SK-N-SH treated with all-trans-retinoic acid at 6 μM for 48 hours (cell line): ENCODE measurements around the gene SNRK.

Source experiments
- ATAC-seq: fragments of 200-7000 bp; cut with Tn5 transposase; 3 replicates; pipeline ENCODE4 v1.9.1; 2020; ENCODE audit warnings: mild to moderate bottlenecking, moderate library complexity
- ARNTL ChIP-seq: fragments of 450-650 bp; formaldehyde crosslinking; IDR thresholded peaks from 2 replicates; pipeline ENCODE4 v1.5.0; 2020; ENCODE audit warnings: low read depth, mild to moderate bottlenecking, moderate library complexity, borderline replicate concordance
- BACH2 ChIP-seq: fragments of 250-450 bp; sonication (Bioruptor Pico); IDR thresholded peaks from 2 replicates; pipeline ENCODE4 v1.9.0; 2021; ENCODE audit warnings: mild to moderate bottlenecking, borderline replicate concordance
- CREB5 ChIP-seq: fragments of 250-450 bp; sonication (Bioruptor Pico); IDR thresholded peaks from 2 replicates; pipeline ENCODE4 v1.5.1; 2020; ENCODE audit warnings: low read depth, mild to moderate bottlenecking, moderate library complexity
- CSDC2 ChIP-seq: fragments of 250-450 bp; sonication (Bioruptor Pico); IDR thresholded peaks from 2 replicates; pipeline ENCODE4 v1.5.0; 2020; ENCODE audit warnings: mild to moderate bottlenecking, moderate library complexity
- CSRNP3 ChIP-seq: fragments of 250-450 bp; sonication (Bioruptor Pico); IDR thresholded peaks from 2 replicates; pipeline ENCODE4 v1.5.1; 2021; ENCODE audit warnings: mild to moderate bottlenecking, moderate library complexity
- ESRRG ChIP-seq: fragments of 250-450 bp; sonication (Bioruptor Pico); IDR thresholded peaks from 2 replicates; pipeline ENCODE4 v1.6.1; 2021; ENCODE audit warnings: mild to moderate bottlenecking
- ISL1 ChIP-seq: fragments of 250-450 bp; sonication (Bioruptor Pico); IDR thresholded peaks from 2 replicates; pipeline ENCODE4 v2.1.2; 2022; ENCODE audit warnings: mild to moderate bottlenecking, moderate library complexity
- OSR1 ChIP-seq: fragments of 250-450 bp; sonication (Bioruptor Pico); IDR thresholded peaks from 2 replicates; pipeline ENCODE4 v1.8.0; 2022; ENCODE audit warnings: moderate library complexity, mild to moderate bottlenecking, inconsistent platforms
- PATZ1 ChIP-seq: fragments of 250-450 bp; sonication (Bioruptor Pico); IDR thresholded peaks from 2 replicates; pipeline ENCODE4 v1.8.0; 2020; ENCODE audit warnings: mild to moderate bottlenecking, moderate library complexity, borderline replicate concordance
- POU6F1 ChIP-seq: fragments of 250-450 bp; sonication (Bioruptor Pico); IDR thresholded peaks from 2 replicates; pipeline ENCODE4 v1.8.0; 2021; ENCODE audit warnings: low read depth, mild to moderate bottlenecking, moderate library complexity, borderline replicate concordance
- PPARA ChIP-seq: fragments of 250-450 bp; sonication (Bioruptor Pico); IDR thresholded peaks from 2 replicates; pipeline ENCODE4 v1.5.0; 2020; ENCODE audit warnings: mild to moderate bottlenecking, borderline replicate concordance
- SNAI2 ChIP-seq: fragments of 250-450 bp; sonication (Bioruptor Pico); IDR thresholded peaks from 2 replicates; pipeline ENCODE4 v1.5.0; 2020; ENCODE audit warnings: mild to moderate bottlenecking, moderate library complexity
- TOX ChIP-seq: fragments of 250-450 bp; sonication (Bioruptor Pico); IDR thresholded peaks from 2 replicates; pipeline ENCODE4 v1.8.0; 2021; ENCODE audit warnings: mild to moderate bottlenecking, moderate library complexity, borderline replicate concordance
- TSHZ2 ChIP-seq: fragments of 250-450 bp; sonication (Bioruptor Pico); IDR thresholded peaks from 2 replicates; pipeline ENCODE4 v1.5.0; 2020; ENCODE audit warnings: mild to moderate bottlenecking, moderate library complexity
- ZFP3 ChIP-seq: fragments of 250-450 bp; sonication (Bioruptor Pico); IDR thresholded peaks from 2 replicates; pipeline ENCODE4 v1.5.0; 2020; ENCODE audit warnings: mild to moderate bottlenecking, moderate library complexity
- ZFP30 ChIP-seq: fragments of 450-650 bp; formaldehyde crosslinking; IDR thresholded peaks from 2 replicates; pipeline ENCODE4 v1.5.0; 2022; ENCODE audit warnings: mild to moderate bottlenecking, moderate library complexity
- ZNF565 ChIP-seq: fragments of 450-650 bp; formaldehyde crosslinking; conservative IDR thresholded peaks from 2 replicates; pipeline ENCODE4 v1.5.0; 2020; ENCODE audit warnings: low read depth, mild to moderate bottlenecking, moderate library complexity
- ZNF70 ChIP-seq: fragments of 450-650 bp; formaldehyde crosslinking; IDR thresholded peaks from 2 replicates; pipeline ENCODE4 v1.5.0; 2020; ENCODE audit warnings: mild to moderate bottlenecking, moderate library complexity
- ZNF8 ChIP-seq: fragments of 450-650 bp; formaldehyde crosslinking; IDR thresholded peaks from 2 replicates; pipeline ENCODE4 v1.5.0; 2020; ENCODE audit warnings: mild to moderate bottlenecking, moderate library complexity

SNRK gene

GRCh38 chr3:43255662-43256061, 30.7 kb upstream of the SNRK start:
- no peak for ATAC-seq
- no peak for TF ChIP-seq ZNF565 (CRISPR knock-in tag)
- TF ChIP-seq TOX (CRISPR knock-in tag) = no peak
- TF ChIP-seq CSDC2 (CRISPR knock-in tag) = no peak
- no peak for TF ChIP-seq BACH2 (CRISPR knock-in tag)
- no peak for TF ChIP-seq ARNTL (CRISPR knock-in tag)
- no peak for TF ChIP-seq TSHZ2 (CRISPR knock-in tag)
- no peak for TF ChIP-seq ZFP3 (CRISPR knock-in tag)
- no peak for TF ChIP-seq ZFP30 (CRISPR knock-in tag)
- TF ChIP-seq CSRNP3 (CRISPR knock-in tag) = no peak
- no peak for TF ChIP-seq POU6F1 (CRISPR knock-in tag)
- no peak for TF ChIP-seq PATZ1
- TF ChIP-seq CREB5 (CRISPR knock-in tag) = no peak

GRCh38 chr3:43256714-43257461, 29.5 kb upstream of the SNRK start:
- no peak for TF ChIP-seq ESRRG (CRISPR knock-in tag)
- TF ChIP-seq ZFP30 (CRISPR knock-in tag) = no peak
- no peak for TF ChIP-seq ISL1 (CRISPR knock-in tag)
- TF ChIP-seq PATZ1 = no peak
- TF ChIP-seq ZNF565 (CRISPR knock-in tag) = no peak
- no peak for TF ChIP-seq OSR1 (CRISPR knock-in tag)
- no peak for TF ChIP-seq SNAI2 (CRISPR knock-in tag)
- no peak for TF ChIP-seq ZNF70 (CRISPR knock-in tag)
- TF ChIP-seq TSHZ2 (CRISPR knock-in tag) = no peak
- no peak for TF ChIP-seq ZNF8
- no peak for TF ChIP-seq PPARA (CRISPR knock-in tag)
- TF ChIP-seq POU6F1 (CRISPR knock-in tag) = no peak
- TF ChIP-seq CSDC2 (CRISPR knock-in tag) = no peak
- no peak for ATAC-seq
